Measurements from ENCODE around the gene SOX8.
"Not testable (repeated sequence)": the region's sequence is repeated elsewhere in the genome, so short reads cannot be mapped to it uniquely, and the experiment has no call there.

The SOX8 gene

DNA sequence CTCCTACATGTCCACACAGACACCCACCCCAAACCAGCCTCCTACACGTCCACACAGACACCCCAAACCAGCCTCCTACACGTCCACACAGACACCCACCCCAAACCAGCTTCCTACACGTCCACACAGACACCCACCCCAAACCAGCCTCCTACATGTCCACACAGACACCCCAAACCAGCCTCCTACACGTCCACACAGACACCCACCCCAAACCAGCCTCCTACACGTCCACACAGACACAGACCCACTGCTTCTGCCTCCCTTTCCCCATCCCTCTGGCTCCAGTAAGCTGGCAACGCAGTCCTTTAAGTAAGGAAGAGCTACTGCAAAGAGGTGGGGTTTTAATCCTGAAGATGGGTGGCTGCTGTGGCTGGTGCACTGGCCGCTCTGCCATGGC lies 27.8 kb upstream of the SOX8 start:
- FAIRE-seq, result peak; percentile 100

GRCh38 chr16:955766-956165 lies 25.8 kb upstream of the SOX8 start:
- DNase-seq (ENCODE audit: low spot score); FAIRE-seq: not testable (repeated sequence)

More for the DNA sequence above, 27.8 kb upstream of the SOX8 start:
- DNase-seq (ENCODE audit: low spot score), result not testable (repeated sequence)

DNA sequence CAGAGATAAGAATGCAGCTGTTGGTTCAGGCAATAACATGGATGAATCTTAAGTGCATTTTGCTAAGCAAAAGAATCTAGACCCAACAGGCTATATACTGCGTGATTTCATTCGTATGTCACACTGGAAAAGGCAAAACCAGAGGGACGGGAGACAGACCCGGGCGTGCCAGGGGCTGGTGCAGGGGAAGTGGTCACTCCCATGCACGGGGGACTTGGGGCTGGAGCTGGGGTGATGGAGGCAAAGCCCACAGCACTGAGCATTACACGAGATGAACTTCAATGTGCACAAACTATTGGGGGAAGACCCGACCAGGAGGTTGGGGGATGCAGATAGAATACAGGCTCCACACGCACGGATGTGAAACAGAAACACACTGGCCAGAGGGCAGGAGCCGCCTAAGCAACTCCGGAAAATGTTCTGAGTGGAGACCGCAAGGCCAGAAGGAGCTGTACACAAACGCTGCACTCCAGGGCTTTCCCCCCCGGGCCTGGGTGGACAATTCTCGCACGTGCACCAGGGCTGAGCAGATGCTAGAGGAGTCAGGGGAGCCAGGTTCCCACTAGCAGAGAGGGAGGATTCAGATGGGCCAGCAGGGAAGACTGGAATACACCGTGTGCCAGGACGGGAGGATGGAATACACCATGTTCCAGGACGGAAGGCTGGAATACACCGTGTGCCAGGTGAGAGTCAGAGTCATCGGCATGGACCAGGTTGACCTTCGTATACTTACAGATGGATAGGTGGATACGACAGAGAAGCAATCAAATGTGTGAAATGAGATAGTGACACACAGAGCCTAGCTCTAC lies 22.1 kb upstream of the SOX8 start:
- DNase-seq (ENCODE audit: low spot score), result no peak
- no peak for FAIRE-seq

GRCh38 chr16:962366-962765 lies 19.2 kb upstream of the SOX8 start:
- DNase-seq (ENCODE audit: low spot score) (no peak), FAIRE-seq (no peak)

DNA sequence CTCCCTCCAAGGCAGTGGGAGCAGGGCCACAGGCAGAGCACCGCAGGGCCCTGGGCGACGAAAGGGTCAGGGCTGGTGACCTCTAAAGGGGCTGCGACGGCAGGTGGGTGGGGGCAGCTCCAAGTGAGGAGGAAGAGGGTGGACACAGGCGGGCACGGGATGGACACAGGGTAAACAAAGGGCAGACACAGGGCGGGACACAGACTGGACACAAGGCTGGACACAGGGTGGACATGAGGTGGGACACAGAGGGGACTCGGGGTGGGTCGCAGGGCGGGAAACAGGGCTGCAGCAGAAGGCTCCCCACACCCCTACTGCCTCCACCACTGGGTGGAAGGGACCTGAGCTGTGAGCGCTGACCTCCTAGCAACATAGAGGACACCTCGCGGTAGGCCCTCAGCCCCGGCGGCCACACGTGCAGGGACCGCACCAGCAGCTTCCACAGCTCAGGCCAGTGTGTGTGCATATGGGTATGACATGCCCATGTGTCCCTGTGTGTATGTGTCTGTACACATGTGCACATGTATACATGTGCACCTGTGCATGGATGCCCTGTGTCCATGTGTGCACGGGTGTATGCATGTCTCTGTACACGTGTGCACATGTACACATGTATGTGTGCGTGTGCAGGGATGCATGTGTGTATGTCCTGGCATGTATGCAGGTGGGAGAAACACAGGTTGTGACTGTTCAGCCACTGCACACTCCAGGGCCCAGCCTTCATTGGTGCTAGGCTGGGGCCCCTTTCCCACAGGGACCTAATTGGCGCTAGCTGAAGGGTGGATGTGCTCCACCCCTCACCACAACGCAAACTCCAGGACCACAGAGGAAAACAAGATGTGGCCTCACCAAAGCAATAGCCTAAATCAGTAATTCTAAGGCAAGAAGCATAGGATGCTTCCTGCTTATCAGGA lies 18.4 kb upstream of the SOX8 start:
- DNase-seq (ENCODE audit: low spot score) (no peak), FAIRE-seq (peak; percentile 48)

GRCh38 chr16:963913-964312 lies 17.7 kb upstream of the SOX8 start:
- no peak for FAIRE-seq

GRCh38 chr16:964356-965035 lies 17.1 kb upstream of the SOX8 start:
- DNase-seq (ENCODE audit: low spot score), result no peak
- FAIRE-seq, result no peak

More at GRCh38 chr16:963913-964312, 17.7 kb upstream of the SOX8 start:
- no peak for DNase-seq (ENCODE audit: low spot score)

- FAIRE-seq, result no peak
- DNase-seq (ENCODE audit: low spot score), result no peak
These were observed 16.6 kb upstream of the SOX8 start for GRCh38 chr16:965036-965395.

DNA sequence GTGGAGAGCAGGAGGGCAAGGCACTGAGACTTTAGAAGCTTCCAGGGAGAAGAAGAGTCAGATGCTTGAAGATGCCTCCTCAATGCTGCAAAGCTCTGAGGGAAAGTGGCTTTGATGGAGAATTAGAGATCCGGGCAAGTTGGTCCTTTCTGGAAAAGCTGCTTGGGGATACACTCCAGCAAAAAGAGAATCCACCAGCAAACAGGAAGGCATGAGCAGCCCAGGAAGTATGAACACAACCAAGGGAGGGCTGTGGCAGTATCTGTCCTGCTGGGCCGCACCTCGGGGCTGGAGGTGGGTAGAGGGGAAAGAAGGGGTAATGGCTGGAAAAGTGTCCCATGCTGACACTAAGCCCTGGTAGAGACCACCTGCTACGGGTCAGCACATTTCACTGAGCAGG lies 16.1 kb upstream of the SOX8 start:
- no peak for FAIRE-seq
- DNase-seq (ENCODE audit: low spot score), result no peak

DNA sequence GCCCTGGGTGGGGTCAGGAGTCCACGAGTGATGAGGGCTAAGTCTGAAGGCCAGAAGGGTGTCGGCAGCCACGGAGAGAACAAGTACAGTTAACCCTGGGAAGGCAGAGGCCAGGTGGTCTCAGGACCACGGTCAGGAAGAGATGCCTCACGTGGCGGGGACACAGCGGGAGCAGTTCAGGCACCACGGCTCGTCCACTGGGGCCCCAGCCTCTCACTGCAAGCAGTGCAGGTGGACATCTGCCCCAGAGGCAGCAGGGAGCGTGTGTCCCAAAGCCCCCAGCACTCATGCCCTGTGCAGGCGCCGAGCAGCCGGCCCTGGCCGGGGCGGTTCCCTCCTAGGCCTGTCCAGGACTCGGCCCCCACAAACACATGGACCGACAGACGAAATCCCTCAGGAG lies 15.5 kb upstream of the SOX8 start:
- FAIRE-seq, result no peak

GRCh38 chr16:966505-966904 lies 15.1 kb upstream of the SOX8 start:
- DNase-seq (ENCODE audit: low spot score) (no peak), FAIRE-seq (no peak)

More for the DNA sequence above, 15.5 kb upstream of the SOX8 start:
- DNase-seq (ENCODE audit: low spot score), result no peak

DNA sequence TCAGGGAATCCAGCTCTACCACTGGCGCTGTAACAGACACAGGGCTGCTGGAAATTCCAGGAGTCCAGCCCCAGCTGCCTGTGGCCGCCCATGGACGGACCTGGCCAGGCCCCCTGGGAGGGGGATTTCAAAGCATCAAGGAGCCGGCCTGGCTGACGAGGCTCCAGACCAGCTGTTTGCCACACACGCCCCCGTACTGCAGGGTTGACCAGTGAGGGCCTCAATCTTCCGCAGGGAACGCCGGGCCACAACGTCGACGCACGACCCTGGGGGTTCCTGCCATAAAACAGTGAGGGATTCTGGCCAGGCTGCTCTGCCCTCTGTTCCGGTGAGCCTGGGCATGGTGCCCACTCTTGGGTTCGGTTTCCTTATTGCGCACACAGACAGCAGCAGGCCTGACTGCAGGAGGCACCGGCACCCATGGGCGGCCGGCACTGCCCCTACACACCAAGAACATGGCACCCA lies 14.5 kb upstream of the SOX8 start:
- no peak for FAIRE-seq
- DNase-seq (ENCODE audit: low spot score), result no peak

DNA sequence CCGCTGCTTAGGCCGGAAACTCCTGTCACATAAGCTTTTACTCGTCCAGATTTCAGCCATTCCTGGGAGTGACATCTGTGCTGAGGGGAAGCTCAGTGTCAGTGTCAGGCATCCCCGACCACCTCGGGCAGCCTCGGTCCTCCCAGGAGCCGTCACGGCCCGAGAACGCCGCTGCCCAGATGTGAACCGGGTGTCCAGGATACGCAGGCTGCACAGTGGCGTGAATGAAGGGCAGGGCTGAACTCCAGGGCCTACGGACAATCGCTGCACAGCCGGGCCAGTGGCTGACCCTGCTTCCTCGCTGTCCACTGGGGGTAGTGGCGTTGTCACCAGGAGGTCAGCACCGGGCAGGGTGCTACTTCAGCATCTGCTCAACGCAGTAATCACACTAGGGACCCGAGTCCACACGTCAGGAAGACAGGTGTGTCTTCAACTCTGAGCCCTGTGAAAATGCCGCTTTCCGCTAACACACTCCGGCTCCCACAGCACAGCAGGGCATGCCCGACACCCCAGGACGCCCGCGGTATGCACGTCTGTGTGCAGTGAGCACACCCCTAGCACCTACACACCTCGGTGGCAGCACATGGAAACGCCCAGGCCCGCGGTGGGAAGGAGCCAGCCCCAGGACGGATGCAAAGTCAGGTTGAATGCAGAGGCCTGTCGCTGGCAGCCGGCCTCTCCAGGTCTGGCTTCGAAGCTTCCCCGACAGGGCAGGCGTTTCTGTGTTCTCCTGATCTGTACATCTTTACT lies 13.8 kb upstream of the SOX8 start:
- DNase-seq (ENCODE audit: low spot score) (no peak), FAIRE-seq (no peak)

- DNase-seq (ENCODE audit: low spot score), result no peak
- FAIRE-seq, result no peak
These were observed 12.9 kb upstream of the SOX8 start for GRCh38 chr16:968620-969019.

- no peak for DNase-seq (ENCODE audit: low spot score)
- FAIRE-seq, result no peak
These were observed 11.8 kb upstream of the SOX8 start for GRCh38 chr16:969508-970385.

DNA sequence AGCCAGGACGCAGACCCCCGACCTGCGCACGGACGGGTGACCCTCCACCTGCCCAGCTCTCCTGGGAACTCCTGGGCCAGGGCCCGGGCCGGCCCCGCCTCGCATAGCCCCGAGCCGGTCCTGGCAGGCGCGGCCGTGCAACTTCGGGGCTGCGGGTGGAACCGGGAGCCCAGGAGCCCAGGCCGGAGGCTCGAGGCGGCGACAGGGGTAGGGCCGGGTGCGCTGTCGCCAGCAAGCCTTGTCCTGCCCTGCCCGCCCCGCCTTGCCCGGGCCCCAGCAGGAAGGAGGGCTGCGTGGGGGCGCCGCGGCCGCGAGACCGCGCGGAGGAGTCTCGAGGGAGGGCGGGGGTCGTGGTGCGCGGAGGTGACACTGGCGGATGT lies 11.2 kb upstream of the SOX8 start:
- FAIRE-seq (peak; percentile 13), DNase-seq (ENCODE audit: low spot score) (peak; percentile 52)

DNA sequence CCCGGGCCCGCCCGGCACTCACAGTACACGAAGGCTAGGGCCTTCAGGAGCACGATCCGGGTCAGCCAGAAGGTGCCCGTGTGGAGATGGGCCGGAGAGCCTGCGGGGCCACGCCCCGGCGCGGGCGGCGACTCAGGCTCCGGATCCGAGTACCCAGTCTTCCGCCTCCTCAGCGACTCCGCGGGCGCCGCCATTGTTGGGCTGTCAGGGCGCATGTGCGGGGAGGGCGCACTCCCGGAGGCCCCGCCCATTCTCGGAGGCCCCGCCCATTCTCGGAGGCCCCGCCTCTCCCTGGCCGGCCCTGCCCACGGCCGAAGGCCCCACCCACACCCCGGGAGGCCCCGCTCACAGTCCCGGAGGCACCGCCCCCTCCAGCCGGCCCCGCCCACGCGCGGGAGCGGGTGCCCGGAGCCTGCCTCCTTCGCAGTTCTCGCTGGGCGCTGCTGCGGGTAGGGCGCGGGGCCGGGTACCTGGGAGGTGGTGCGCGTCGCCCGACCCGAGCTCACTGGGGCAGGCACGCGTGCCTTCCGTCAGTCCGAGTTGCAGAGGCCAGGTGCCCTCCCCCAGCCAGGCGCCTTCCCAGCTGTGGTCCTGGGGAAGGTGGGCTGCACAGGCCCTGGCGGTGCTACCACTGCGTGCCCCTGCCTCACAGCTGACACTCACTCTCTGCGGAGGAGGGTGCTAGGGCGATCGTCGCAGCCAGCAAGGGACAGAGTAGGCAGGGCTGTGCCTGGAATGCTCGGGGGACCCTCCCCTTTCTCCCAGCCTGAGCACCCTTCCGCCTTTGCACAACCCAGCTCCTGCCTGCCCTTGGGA lies 10.6 kb upstream of the SOX8 start, which contains the start of gene LMF1:
LMF1 (minus strand) TSS at position 219 of the 816 bp plus-strand sequence; CDS start at position 215, 4 bp downstream.
- DNase-seq (ENCODE audit: low spot score) (peak; percentile 97), FAIRE-seq (no peak)

DNA sequence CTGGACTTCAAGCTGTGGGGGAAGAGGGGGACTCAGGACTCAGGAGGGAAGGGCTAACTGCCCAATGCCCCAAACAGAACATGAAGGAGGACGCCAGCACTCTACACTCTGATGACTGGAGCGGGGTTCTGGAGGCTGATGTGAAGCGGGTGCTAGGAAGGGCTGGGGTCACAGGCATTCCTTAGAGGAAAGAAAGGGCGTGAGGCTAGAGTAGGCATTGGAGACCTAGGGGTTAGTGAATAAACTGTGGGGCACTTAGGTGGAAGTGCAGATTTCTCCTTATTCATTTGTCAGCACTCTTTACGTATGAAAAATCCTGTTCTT lies 10.0 kb upstream of the SOX8 start:
- DNase-seq (ENCODE audit: low spot score) (no peak), FAIRE-seq (no peak)

DNA sequence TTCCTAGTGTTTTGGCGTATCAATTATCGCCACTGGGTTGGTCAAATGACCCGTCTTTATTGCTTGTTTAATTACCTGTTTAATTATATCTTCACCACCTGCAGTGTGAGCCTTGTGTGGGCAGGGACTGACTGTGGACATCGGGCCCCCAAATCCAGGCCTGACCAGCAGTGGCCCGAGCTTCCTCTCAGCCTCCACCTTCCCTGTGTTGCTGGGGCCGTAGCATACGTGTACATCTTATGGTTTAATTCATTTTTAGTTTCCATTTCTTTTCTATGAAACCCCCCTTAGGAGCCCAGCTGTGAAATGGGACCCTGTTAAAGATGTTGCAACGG lies 9.6 kb upstream of the SOX8 start:
- no peak for FAIRE-seq

More for the DNA sequence above, 9.6 kb upstream of the SOX8 start:
- no peak for DNase-seq (ENCODE audit: low spot score)
